ENCODE results near the gene ROR1.

ROR1 gene

DNA sequence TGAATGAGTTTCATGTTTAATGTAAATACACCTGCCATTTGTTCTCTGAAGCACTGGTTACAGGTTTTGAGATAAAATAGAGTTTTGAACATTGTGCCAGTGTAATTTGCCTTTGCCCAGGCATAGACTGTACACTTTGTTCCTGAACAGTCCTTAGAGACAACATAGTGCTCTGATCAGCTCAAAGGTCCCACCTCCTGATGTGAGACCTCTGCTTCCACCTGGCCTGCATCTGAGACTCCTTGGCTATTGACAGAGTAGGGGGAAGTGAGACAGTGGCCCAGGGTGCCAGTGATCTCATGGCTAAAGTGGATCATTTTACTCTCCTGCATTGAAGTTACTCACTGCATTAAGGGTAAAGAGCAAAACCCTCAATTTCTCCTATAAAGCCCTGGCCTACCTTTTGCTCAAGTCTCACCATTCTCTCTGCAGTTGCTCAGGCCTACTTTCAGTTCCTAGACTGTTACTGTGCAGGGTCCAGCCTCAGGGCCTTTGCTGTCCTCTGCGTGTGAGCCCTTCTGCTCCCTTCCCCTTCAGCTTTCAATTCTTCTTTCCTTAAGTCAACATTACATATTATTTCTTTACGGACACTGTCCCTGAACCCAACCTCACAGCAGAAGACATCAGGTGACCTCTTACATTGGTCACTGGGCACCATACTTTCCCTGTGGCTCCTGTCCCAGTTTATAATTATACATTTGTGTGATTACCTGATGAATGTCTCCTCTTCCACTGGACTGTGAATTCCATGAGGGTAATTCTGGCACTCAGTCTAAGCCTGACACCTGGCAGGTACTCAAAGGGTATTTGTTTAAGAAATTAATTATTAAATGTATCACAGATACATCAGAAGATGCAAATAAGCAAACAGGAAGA lies 142.9 kb downstream of the ROR1 start:
- DNase-seq = no peak

DNA sequence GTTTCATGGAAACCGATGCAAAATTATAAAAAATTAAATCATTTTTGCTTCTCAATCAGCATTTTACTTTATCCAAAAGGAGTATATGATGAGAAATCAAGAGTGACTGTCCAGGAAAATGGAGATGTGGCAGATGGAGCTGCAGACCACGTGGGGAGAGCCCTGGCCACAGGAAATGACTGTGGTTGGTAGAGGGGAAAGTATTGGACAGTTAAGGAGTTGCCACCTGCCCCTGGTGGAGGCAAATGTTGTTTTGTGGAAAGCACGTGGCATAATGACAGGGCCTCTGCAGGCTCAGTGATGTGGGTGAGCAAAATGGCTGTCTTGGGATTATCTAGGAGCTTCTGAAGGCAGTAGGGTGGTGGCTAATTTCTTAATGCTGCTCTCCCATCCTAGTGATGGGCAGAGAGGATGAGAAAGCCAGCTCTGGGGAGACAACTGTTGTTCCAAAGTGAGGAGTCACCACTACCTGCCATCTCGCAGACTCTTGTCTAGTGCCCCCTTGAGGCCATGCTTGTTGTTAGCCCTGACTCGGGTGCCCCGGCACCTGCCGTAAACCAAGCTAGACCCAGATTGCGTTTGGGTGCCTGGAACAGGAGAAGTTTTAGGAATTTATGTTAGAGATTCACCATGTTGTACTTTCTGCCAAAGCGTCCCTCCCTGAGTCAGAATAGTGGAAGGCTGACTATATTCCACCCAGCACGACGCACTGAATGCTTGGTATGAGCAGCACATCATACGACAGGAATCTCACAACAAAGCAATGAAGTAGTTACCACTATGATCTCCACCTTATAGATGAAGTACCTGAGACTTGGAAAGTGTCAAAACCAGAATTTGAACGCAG lies 144.0 kb downstream of the ROR1 start:
- peak; percentile 7 to 26 for DNase-seq

DNA sequence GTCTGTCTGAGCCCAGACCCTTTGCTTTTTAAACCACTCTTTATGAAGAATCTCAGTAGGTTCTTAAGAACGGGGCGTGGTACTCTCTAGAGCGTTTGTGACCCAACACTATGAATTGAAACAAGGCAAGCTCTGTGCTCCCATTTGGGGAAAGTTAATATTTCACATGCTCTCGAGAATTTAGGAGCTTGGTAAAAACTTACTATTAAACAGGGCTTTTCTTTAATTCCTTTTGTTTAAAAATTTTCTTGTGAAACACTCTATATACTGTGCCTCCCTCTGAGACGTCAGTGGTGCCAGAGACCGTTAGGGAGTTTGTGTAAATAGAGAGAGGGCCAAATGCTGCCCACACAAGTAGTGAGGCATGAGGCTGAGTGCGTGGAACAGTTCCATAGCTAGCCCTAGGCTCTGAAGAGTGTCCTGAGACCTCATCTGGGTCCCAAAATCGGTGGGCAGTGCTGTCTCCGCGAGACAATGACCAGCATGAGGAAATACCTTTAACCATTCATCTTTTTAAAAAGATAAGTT lies 144.7 kb downstream of the ROR1 start:
- no peak for DNase-seq

DNA sequence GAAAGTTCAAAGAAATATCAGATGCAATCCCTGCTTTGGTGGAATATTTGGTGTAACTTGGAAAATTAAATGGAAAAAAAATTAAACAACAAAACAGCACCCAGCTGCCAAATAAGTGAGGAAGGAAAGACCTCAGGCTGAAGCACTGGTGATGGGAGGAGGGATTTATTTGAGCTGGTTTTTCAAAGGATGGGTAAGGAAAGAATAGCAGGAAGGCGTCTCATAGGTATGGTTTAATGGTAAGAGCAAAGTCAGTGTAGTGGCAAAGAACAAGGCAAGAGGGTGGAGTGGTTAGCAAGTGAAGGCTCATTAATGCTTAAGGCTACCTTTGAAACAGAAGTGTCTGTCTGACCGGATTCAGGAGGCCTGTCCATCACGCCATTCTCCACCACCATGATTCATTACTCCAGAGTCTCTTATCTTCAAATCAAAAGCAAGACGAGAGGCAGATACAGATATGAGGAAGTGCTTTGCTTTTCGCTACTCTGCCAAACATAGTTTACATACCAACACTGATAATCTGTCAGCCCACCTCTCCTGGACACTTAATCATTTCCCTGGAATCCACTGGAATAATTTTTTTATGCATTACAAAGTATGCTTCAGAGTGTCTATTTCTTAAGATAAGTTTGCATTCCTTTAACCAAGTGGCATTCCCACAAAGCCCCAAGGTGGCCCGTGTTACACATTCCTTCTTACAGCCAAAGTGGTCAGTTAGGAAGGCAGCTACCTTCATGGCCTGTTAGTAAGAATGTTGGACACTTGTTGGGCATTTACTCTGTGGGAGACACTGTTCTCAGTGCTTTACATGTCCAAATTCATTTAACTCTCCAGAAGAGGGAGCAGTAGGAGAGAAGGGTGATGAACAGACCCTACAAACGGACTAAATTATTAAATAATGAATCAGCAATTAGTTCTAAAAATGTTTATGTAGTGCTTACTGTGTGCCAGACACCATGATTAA lies 146.6 kb downstream of the ROR1 start:
- no peak for DNase-seq

DNA sequence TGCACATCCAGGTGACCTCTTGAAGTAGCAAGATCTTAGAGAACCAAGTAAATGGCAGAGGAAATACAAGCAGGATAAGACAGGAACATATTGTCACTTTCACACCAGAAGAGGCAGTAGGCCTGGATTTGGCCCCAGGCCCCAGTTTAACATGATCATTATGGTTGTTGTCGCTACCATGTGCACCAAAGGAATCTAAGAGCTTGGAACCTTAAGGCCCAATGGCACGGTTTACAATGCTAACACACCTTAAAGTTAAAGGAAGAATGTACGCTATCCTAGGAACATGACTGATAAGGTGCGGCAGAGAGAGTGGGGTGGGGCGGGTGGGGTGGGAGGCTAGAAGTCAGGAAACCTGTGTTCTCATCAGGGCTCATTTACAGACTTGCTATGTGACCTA lies 147.5 kb downstream of the ROR1 start:
- DNase-seq = no peak

DNA sequence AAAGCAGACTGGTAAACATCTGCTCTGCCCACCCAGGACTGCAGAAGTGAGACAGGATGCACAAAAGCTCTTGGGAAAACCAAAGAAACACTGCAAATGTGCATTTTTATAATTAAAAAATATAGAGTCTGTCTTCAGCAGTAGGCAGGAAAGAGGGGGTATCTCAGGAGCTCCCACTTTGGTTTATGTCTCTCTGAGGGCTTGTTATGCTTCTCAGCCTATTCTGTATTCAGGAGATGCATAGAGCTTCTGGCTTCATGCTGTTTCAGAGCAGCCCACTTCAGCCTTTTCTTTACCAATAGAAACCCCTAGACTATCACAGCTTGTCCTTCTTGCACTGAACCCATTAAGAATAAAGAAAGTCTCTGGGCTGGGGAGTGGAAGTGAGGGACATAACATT lies 148.0 kb downstream of the ROR1 start:
- no peak for DNase-seq

DNA sequence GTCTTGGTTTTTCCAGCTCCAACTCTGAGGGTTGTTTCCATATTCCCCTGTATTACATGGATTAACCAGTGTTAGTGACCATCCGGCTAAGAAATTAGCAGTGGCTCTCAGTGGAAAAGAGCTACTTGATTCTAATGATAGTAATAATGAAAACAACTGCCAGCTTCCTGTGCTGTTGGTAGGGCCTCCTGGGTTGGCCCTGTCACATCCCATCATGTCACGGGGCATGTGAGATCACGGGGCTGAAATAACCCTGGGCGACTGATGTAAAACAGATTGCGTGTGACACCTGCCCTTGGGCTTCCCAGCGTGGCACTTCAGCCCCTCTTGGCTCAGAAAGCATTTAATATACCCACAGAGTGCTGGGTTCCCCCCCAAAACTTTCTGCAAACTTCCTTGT lies 149.0 kb downstream of the ROR1 start:
- no peak for DNase-seq

DNA sequence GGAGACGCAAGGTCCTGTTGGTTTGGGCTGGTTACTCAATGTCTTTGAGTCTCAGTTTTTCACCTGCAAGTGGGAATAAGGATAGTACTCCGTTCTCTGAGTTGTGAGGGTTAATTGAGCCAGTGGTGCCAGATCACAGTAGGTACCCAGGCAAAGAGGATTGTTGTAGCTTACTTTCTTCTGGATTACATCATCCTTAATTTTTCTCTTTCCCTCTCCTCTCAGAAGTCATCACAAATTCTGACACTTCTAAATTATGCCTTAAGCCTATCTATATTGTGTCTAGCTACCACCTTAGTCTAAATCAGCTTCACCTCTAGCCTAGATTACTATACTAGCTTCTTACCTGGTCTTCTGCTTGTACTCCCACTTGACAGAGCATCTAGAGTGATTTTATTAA lies 149.5 kb downstream of the ROR1 start:
- DNase-seq = no peak

DNA sequence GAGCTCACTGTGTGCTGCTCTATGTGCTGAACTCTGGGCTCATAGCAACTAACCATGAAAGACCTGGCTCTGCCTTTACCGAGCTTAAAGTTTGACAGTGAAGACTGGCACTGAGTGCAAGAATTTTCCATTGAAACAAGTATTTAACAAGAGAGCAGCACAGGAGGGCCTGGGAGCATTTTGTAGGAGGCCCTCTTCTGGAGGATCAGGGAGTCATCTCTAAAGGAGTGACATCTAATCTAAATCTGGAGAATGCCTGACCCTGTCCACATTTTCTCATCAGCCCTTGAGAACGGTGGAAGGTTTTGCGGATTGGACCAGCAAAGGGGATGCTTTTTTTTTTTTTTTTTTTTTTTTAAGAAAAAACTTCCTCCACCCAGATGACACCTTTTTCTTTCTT lies 150.8 kb downstream of the ROR1 start:
- no peak for DNase-seq

DNA sequence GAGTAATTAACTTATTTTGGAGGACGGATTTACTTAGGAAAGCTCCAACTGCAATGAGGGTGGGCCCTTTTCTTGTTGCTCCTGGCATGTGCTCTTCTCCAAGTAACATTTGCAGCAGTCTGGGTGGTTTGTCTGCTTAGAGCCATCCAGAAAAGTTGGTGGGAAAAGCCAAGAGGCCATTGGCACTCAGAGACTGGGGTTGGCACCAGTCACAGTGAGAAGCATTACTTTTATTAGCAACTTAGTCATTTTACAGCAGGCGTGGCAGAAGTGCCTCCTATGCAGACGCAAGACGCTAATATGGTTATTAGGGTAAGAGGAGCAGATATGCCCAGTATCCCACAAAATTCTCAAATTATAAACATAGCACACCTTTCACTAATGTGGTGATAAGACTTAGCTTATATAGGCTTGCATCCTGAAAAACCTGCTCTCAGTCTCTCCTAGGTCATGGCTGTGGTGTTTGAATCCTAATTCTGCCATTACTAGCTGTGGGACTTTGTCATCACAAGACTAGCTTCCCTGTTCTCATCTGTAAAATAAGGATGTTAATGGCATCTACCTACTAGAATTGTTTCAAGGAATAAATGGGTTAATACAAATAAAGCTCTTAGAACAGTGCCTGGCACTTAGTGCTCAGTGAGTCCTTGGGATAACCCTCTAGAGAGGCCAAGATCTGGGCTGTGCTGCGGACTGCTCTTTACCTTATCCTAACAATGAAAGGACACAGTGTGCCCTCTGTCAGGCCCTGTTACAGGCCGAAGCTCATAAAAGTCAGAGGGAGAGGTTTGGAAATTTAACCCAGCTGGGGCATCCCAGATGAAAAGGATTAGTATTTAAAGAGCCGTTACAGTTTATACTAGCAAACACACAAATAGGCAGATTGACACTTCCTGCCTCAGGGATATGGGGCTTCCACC lies 154.6 kb downstream of the ROR1 start:
- DNase-seq = no peak

DNA sequence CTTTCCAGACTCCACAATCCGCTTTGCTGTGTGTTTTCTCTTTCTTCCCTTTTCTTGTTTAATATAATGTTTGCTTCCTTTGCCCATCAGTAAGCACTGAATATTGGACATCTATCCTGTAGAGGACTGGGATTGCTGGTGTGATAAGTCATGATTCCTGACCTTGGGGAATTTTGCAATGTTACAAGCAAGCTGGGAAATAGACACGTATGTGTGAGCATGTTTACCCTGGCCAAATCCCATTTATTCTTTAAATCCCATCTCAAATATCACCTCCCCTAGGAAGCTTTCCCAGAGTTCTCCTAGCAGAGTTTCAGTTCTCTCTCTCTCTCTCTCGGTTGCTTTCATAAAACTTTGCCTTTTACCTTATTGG lies 155.3 kb downstream of the ROR1 start:
- DNase-seq = no peak

DNA sequence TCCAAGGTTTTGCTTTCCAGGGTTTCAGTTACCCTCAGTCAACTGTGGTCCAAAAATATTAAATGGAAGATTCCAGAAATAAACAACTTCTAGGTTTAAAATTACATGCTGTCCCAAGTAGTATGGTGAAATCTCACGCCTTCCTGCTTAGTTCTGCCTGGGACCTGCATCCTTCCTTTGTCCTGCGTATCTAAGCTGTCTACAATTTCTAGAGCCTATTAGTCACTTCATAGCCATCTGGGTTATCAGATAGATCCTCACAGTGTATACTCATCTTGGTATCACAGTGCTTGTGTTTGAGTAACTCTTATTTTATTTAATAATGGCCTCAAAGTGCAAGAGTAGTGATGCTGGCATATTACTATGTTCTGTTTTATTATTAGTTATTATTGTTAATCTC lies 157.7 kb downstream of the ROR1 start:
- DNase-seq = no peak

DNA sequence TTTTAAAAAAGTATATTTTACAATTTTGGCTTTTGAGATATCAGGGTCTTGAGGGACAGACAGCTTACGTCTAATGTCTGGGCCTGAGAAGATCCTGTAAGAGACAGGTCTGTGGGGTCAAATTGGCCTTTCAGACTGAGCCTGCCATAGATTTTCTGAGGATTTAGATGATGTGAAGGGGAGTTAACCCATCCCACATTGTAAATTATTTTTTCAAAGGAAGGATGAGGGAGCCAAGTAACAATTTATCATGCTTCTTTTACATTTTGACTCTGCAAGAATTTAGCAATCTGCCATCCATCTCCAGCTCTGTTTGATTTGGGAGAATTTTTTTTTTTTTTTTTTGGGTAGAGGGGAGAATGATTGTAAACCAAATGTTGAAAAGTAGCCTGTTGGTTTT lies 160.9 kb downstream of the ROR1 start:
- no peak for DNase-seq

DNA sequence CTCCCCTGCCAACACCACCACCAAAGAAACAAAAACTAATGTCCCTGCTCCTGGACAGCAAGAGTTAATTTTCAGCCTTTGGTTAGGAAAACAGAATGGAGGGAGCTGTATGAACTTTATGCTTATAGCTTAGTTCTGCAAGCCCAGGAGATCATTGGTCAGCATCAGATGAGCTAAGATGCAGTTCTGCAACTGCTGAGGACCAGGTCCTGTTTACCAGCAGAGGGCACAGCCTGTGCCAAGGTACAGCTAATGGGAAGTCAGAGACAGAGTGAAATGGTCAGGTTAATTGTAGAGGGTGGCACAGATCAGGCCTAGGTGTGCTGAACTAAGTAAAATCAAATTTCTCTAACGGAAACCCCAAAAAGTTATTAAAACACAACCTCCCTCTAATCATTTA lies 161.3 kb downstream of the ROR1 start:
- no peak for DNase-seq

DNA sequence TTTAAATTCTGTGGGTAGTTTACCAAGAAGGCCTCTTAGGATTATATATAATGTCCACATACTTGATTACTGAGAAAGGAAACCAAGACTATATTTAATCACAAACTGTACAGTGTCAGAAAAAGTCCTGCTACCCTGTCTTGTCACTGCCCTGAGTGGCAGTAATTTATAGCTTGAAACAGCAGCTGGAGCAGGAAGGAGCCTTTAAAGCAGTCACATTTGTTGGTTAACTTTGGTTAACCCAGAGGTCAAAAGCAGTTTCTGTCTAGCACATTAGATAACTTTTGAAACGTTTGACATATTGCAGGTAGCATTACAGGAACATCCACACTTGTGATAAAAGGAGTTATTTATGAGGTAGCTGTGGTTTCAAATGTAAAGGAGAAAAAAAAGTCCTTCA lies 161.7 kb downstream of the ROR1 start:
- DNase-seq = no peak

DNA sequence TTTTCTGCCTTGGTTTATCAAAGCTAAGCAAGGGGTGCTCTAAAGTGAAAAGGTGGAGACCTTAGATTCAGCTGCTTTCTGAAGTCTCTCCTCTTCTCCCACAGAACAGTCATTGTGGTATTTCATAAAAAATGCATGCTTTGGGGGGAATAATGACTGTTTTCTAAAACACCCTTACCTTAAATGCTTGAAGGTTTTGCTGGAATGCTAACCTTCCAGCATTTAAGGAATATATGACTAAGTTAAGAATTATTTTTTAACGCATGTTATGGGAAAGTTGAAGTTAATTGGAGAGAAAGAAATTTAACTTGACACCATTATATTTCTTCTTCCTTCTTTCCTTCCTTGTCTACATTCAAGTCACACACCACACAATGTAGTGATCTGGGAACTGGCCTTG lies 162.5 kb downstream of the ROR1 start:
- DNase-seq = no peak

DNA sequence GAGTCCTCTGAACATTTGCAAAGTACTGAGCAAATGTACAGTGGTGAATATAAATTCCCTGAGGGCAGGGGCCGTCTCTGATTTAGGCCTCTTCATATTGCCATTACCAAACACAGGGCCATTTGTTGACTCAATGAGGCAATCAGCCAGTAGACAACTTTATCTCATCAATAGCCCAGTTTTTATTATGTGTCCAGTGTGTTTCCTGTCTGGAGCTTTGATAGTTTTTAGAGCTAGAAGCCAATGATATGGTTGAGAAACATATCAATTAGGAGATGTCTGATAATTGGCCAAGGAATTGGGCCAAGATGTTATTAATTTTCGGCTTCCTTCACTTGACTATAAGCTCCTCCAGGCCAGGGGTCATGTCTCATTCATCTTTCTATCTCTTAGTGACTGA lies 163.0 kb downstream of the ROR1 start:
- DNase-seq = no peak

DNA sequence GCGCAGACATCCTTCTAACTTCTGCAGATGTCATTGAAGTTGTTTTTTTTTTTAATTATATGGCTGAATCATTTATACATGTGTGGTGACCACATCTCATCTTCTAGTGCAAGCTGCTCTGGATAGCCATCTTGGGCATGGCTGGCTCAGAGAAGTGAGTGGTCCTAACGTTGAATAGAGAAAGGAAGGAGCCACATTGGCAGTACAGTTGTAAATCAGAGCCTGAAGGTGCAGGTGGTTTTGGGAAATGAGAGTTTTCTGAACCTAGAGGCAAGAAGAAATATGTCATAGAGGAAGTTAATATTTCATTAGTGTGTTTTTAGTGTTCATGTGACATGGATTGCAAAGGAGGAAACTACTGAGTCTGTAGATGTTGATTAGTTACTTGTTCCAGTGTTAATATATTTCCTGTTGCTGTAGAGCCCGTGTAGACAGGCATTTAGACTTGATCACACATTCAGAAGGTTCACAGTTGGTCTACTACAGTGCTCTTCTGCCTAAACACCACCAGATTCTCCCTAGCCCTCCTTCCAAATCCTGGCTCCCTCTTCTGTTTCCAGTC lies 163.7 kb downstream of the ROR1 start:
- no peak for DNase-seq

DNA sequence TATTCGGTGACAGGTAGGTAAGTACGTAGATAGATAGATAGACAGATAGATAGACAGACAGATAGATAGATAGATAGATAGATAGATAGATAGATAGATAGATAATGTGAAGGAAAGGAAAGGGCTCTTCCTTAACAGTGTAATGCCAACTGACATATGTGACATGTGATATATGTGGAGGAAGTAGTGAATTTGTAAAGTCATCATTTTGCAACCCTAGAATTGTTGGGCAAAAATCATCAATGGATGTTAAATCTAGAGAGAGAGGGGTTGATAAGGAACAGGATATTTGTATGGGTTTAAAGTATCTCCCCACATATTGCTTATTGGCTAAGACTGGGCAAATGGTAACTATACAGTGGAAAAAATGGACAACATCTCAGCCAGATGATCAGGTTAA lies 166.6 kb downstream of the ROR1 start:
- no peak for DNase-seq

DNA sequence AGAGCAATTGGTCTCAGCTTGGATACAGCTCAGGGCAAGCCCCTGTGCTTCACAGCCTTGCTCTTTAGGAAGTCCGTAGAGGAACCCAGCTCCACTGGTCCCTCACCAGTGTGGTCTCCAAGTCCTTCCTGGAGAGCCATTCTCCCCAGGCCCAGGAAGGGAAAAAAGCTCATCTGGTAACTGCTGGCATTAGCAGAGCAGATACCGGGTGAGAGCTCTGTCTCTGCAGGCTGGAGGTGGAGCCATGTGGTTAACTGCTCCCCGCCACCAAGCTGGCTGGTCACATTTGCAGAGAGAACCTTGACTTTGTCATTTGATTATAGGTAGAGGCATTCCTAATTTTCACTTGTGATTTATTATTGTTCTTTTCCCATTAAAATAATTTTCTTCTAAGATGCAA lies 169.6 kb downstream of the ROR1 start:
- DNase-seq = no peak

DNA sequence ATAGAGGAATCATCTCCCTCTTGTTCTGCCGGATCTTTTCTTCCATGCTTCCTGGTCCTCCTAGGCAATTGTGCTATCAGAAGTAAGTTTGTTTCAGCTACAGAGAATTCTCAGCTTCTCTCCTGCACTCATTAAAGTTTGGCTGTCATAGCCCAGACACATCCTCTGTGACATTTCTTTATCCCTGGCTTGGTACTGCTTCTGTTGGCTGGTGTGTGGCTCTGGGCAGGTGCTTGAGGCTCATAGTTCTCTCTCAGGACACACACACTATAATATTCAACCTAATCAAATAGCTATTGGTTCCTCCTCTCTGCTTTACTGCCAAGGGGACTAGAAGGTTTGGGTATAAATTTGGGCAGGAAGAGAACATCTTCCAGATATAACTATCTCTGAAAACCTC lies 172.1 kb downstream of the ROR1 start:
- no peak for DNase-seq
